ENCODE measurements around the gene TLX1.

The TLX1 gene

GRCh38 chr10:101112799-101113594 is 18.1 kb upstream of the TLX1 start:
- no peak for DNase-seq

DNA sequence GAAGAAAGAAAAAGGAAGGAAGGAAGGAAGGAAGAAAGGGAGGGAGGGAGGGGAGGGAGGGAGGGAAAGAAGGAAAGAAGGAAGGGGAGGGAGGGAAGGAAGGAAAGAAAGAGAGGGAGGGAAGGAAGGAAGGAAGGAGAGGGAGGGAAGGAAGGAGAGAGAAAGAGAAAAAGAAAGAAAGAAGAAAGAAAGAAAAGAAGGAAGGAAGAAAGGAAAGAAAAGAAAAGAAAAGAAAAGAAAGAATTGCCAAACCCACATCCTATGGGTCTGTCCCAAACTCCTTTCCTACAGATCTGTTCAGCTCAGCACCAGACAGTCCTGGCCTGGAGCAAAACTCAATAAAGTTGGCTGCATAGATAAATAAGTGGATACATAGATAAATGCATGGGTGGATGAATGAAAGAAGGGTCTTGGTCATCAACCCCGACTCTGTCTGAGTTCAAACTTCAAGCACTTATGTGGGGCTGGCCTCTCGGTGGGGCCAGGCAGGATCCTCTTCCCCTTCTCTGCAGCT is 17.2 kb upstream of the TLX1 start:
- DNase-seq: no peak

GRCh38 chr10:101114646-101115045 is 16.5 kb upstream of the TLX1 start:
- no peak for DNase-seq

DNA sequence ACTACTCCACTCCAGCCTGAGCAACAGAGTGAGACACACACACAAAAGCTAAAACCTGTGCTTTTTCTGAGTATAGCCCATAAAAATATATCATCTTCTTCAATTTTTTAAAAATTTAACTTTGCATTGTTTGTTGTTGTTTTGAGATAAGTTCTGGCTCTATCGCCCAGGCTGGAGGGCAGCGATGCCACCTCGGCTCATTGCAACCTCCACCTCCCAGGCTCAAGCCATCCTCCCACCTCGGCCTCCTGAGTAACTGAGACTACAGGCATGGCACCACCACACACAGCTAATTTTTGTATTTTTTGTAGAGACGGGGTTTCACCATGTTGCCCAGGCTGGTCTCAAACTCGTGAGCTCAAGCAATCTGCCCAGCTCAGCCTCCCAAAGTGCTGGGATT is 14.3 kb upstream of the TLX1 start:
- no peak for DNase-seq

GRCh38 chr10:101118031-101118430 is 13.1 kb upstream of the TLX1 start:
- DNase-seq: no peak

DNA sequence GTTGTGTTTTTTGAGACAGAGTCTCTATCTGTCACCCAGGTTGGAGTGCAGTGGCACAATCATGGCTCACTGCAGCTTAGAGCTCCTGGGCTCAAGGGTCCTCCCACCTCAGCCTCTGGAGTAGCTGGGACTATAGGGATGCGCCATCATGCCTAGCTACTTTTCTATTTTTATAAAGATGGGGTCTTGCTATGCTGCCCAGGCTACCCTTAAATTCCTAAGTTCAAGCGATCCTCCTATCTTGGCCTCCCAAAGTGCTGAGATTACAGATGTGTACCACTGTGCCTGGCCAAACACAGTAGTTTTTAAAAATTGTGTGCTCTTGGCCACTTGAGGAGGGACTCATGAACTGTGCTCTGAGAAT is 10.6 kb upstream of the TLX1 start:
- DNase-seq: no peak

DNA sequence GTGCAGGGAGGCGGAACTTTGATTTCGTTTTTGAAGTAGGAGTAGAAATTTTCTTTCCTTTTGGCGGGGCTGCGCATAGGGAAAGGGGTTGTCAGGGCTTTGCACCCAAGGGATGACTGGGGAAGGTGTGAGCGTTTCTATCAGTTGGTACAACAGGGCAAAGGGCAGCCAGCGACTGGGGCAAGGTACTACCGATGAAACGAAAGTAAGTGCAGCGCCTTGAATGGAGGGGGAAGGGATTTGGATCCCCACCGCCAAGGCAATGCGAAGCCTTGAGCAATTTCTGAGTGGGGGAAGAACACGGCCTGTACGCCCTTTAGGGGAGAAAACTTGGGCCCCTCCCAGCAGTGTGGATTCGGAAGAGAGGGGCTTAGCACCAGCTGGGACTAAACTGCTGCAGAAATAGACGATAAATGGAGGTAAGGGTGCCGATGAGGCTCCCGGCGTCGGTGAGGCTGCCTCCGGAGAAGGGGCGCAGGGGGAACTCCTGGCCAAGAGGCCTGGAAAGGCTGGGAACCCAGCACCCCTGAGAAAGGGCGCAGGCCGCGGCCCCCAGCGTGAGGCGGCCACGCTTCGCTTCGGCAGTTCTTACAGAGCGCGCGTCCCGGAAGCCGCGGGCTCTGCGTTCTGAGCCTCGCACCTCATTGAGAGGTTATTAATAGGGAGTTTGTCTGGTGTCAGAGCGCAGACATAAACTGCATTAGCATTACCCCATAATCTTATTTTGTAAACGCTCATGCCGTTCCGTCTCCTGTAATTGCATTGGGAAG is 10.0 kb upstream of the TLX1 start:
- DNase-seq: no peak

GRCh38 chr10:101121654-101122031 is 9.5 kb upstream of the TLX1 start:
- no peak for DNase-seq

DNA sequence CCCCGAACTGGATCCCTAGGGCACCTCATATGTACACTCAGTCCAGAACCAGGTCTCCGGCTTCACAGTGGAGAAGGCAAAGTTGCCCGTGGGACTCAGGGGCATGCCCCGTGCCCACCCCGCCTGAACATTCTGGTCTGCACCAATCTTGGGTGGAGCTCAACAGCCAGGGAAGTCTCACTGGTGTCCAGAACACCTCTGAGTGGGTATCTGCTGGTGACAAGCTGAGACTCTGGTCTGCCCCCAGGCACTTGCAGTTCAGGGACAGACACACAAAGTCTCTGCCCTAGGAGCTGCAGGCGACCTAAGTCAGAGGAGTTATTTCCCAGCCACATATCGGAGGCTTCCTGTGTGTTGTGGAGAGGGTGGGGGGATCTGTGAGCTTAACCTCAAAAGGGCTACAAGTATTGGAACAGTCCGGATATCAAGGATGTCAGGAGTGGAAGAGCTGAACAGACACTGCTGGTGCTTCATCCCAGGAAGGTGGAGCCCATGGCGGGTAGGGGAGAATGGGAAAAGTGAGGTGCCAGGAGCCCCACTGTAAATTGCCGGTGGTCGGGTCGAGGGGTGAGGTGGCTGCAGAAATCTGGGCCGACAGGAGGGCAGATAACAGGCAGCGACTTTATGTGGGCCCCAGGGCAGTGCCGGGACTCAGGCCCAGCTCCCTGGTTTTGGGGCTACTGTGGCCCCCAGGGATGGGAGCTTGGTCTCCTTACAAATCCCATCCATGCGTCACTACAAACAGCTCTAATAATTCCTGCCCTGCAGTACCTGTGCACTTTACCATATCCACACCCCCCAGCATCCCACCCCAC is 8.6 kb upstream of the TLX1 start:
- DNase-seq: no peak

DNA sequence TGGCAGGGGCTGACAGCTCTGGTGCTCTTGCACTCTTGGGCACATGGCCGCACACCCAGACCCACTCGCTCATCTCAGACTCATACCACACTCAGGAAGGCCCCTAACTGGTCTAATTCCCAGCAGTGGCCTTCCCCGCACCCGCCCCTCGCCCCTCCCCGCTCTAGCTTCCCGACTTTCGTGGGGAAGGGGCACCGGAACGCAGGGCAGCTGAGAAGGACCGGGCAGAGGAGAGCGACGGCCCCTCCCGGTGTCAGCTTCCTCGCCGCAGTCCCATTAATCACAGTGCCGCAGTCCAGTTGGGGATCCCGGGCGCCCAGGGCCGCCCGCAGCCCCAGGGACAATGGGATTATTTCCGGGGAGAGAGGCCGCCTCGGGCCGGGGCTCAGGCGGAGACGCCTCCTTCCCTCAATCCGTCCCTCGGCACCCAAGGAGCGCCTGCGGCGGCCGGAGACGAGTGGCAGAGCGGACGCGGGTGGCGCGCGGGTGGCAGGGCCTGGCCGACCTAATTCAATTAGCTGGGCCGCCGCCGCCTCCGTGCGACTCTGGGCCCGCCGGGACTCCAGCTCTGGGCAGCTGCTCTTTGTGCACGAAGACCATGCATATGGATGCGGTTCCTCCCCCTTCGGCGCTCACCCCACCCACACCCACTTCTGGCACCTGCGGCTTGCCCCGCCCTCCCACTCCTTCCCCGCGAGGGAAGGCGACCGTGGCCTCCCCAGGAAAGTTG is 7.8 kb upstream of the TLX1 start:
- DNase-seq: peak; percentile 61

DNA sequence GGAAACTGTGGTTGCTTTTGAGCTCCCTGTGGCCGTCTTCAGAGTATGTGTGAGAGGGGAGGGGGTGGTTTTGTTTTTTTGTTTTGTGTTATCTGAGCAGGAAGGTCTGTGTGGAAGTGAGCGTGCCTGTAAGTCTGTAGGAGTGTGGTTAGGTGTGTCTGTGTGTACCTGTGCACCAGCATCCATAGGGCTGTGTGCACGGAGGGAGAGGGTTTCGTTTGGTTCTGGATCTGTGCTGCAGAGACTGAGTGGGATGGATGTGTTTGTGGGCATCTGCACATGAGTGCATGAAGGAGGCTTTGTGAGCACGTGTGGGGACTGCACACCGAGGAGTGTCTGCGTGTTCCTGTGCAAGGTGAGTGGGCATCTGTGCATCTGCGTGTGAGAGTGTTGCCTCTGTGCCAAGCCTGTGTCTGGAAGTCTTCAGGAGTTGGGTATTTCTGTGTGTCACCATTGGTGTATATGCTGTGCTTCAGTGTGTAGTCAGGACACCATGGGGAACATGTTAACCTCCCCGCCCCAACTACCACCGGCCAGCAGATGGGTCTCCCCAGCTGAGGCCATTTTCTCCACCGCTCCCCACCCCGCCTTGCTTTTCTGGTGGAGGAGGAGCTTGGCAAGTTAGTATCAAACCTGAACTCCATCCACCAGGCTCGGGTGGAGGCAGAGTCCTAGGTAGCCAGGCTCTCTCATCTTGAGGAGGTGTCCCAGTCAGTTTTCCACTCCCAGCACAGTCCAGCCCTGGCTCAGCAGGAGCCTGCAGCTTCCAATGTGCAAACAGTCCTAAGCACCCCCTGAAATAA is 7.1 kb upstream of the TLX1 start:
- peak; percentile 61 for DNase-seq

DNA sequence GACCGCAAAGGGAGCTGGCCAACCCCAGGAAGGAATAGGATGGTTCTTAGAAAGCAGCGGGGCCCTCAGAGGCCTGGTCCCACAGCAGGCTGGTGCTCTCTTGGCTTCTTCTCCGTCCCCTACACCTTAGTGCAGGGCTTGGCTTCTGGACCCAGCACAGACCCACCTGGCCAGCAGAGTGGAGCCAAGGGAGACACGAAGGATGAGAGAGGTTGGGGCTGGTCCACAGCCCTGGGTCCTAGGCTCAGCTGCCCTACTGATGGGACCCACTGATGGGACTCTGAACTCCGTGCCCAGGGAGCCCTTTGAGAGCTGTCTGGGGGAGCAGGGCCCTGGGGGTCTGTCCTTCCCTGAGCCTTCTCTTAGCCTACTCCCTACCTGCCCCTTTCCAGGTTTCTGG is 6.2 kb upstream of the TLX1 start:
- no peak for DNase-seq

DNA sequence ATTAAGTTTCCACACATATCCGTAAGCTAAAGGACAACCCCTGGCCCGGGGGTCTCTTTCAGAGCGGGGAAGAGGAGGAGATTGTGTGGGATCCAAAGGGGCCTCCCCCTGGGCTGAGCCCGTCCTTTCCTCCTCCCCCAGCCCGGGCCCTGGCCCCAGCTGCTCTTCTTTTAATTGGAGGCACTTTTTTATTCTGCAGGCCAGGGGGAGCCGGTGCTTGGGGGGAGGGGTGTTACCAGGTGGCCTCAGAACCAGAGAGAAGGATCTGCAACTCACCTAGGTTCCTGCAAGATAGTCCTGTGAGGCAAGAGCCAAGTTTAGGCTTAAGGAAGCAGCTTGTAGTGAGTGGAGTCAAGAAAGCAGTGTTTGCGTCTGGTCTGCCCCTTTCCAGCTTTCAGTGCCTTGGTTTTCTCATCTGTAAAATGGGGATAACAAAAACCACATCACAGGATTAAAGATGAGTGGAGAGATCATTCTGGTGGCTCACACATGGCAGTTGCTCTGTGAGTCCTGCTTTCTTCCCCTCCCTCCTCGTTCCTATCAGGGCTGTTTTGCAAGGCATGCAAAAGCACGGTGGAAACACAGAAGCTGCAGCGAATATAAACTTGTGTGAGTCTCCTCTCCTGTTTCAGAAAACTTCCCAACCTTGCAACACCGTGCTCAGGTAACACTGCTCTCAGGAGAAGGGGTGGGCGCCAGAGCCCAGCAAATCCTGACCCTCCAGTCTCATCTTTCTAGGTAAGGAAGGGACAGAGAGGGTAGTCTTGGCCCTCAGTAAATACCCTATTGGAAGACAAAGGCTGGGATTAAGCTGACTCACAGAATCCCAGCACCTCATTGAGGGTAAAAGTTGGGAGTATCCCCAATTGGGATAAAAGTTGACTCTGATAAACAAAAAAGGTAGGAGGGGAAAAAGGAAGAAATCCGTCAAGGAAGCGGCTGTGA is 4.1 kb upstream of the TLX1 start:
- DNase-seq: no peak

DNA sequence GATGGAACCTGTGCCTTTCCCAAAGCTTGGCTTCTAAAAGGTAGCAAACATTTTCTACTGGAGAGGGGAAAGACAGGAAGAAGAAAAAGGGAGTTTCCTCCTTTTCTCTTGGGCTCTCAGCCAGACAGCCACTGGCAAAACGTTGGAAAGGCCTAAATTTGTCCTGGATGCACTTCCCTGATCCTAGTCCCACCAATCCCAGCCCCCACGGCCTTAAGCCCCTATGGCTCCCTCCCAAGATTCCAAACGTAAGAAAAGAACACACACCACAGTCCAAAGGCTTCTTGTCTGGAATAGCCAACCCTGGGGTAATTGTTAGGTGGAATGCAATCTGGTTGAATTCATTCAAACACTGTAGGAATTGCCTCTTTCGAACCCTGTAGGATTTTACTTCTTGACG is 959 bp upstream of the TLX1 start:
- no peak for DNase-seq

- peak; percentile 57 for DNase-seq
Observed at GRCh38 chr10:101131962-101132635, 999 bp downstream of the TLX1 start.

DNA sequence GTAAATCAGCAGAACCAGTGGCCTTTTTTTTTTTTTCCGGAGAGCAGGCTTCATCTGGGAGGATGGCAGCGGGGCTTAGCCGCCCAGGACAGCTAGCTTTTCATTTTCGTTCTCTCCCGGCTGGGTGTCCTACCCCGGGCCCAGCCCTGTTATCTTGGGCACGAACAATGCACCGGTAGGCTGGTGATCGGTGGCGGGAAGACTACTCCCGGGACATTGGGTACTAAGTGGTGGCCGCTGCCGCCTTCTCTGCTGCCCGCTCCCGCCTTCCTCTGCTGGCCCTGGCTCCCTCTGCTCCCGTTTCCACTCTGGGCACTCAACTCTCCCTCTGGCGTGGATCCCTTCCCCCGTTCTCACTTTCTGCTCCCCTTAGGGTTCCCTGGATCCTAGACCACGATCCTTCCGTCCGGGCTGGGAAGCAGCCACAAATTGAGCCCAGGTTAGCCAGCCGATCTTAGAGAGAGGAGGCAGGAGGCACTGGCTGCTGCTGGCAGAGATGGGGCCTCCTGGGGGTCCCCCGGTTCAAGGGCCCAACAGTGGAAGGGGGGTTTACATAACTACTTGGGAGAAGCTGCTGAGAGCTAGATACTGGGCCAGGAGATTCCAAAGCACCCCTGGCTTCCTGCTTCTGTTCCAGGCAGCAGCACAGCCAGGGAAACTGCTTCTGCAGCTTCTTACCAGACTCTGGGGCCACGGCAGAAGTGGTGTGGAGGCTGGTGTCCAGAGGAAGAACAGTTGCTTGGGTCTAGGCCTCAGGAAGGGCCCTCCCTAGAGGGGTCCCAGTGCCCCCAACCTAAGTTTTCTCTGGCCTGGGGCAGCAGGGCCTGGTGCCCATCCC is 1.8 kb downstream of the TLX1 start:
- DNase-seq: no peak

- DNase-seq: no peak
Observed at GRCh38 chr10:101133489-101134298, 2.6 kb downstream of the TLX1 start.
